Common myeloid progenitor, CD34-positive (primary cell): ENCODE data around the gene SCNN1G.

Experiments
- CTCF ChIA-PET: fragments of 350-600 bp; sonication (Branson Sonifier 250); formaldehyde crosslinking; loops from one replicate; lab custom pipeline; 2021; ENCODE audit warnings: antibody characterized with exemption; lab: Charles Lee
- POLR2A ChIA-PET: fragments of 350-600 bp; sonication (Branson Sonifier 250); formaldehyde crosslinking; loops from one replicate; lab custom pipeline; 2021; ENCODE audit warnings: antibody characterized with exemption; lab: Charles Lee
- DNase-seq, 3 donors: peaks; one replicate each; pipeline versions ENCODE4 v3.0.0 to v3.0.0-alpha.2; 2013
- H3K27ac ChIP-seq, 2 experiments: 1 replicate in 1 of 2; 2 replicates in 1 of 2; pipeline ENCODE4 v1.7.0; 2013; ENCODE audit warnings: inconsistent platforms in 2 of 2, low read length in 2 of 2, mild to moderate bottlenecking in 2 of 2, low read depth in 1 of 2, moderate library complexity in 1 of 2; ENCODE audit not compliant: severe bottlenecking in 2 of 2, insufficient read depth in 1 of 2, poor library complexity in 1 of 2
- H3K27me3 ChIP-seq, 5 experiments: replicated peaks in 2 of 5; 1 replicate in 3 of 5; 2 replicates in 2 of 5; pipeline versions ENCODE4 v1.6.1 to v1.7.0; 2013; ENCODE audit warnings: low read length in 4 of 5, mild to moderate bottlenecking in 2 of 5, moderate library complexity in 2 of 5, inconsistent platforms in 1 of 5; ENCODE audit not compliant: insufficient read depth in 5 of 5, control insufficient read depth in 4 of 5
- H3K36me3 ChIP-seq, 4 experiments: 1 replicate in 2 of 4; 2 replicates in 2 of 4; pipeline versions ENCODE4 v1.6.1 to v1.7.0; 2013; ENCODE audit warnings: low read length in 3 of 4, control low read depth in 1 of 4, mild to moderate bottlenecking in 1 of 4; ENCODE audit not compliant: control insufficient read depth in 4 of 4, insufficient read depth in 4 of 4
- H3K4me1 ChIP-seq, 4 experiments: 1 replicate in 3 of 4; 2 replicates in 1 of 4; pipeline versions ENCODE4 v1.6.1 to v1.7.1; 2013; ENCODE audit warnings: low read length in 3 of 4, mild to moderate bottlenecking in 3 of 4, control low read depth in 1 of 4, inconsistent platforms in 1 of 4, moderate library complexity in 1 of 4; ENCODE audit not compliant: control insufficient read depth in 4 of 4, insufficient read depth in 4 of 4; ENCODE audit errors: control extremely low read depth in 1 of 4
- H3K4me3 ChIP-seq, 7 experiments: 1 replicate in 4 of 7; 2 replicates in 3 of 7; pipeline versions ENCODE4 v1.5.1 to v1.7.0; 2013; ENCODE audit warnings: mild to moderate bottlenecking in 7 of 7, low read length in 6 of 7, moderate library complexity in 6 of 7, inconsistent platforms in 2 of 7, low read depth in 2 of 7, control low read depth in 1 of 7; ENCODE audit not compliant: insufficient read depth in 4 of 7, control insufficient read depth in 1 of 7; ENCODE audit errors: extremely low read depth in 1 of 7
- H3K9me3 ChIP-seq, 5 experiments: 1 replicate in 4 of 5; 2 replicates in 1 of 5; pipeline versions ENCODE4 v1.6.1 to v1.7.1; 2013; ENCODE audit warnings: low read length in 4 of 5, mild to moderate bottlenecking in 2 of 5, inconsistent platforms in 1 of 5, low read depth in 1 of 5, moderate library complexity in 1 of 5; ENCODE audit not compliant: control insufficient read depth in 4 of 5, insufficient read depth in 2 of 5; ENCODE audit errors: control extremely low read depth in 1 of 5
- WGBS: methylation state at CpG from one replicate; pipeline ENCODE4 v1.1.5; 2013; ENCODE audit not compliant: insufficient coverage; 5-methylcytosine and 5-hydroxymethylcytosine counted together

The SCNN1G gene

GRCh38 chr16:23152386-23153178, 30.0 kb upstream of the SCNN1G start:
- Histone ChIP-seq H3K4me1 (peaks cover 3 to 13% (median 11%) of the 10 kb centered on the region in 4 experiments), H3K36me3 (no peaks in the 10 kb centered on the region), H3K27ac (no peak overlapping the region), H3K9me3 (no peaks in the 10 kb centered on the region), H3K27me3 (peaks cover 0 to 8% (median 3%) of the 10 kb centered on the region in 5 experiments), H3K4me3 (no peak overlapping the region)
- no peak for DNase-seq
- CTCF ChIA-PET = interaction anchor here (0.5 to 1.1 kb wide), 2 partner anchors 29 to 70 kb away, joined by 3 to 4 read pairs; no protein-coding TSS in a partner anchor
- WGBS = 89% methylated on average over 9 of the region's 12 CpGs
- POLR2A ChIA-PET = no interaction called here

- Histone ChIP-seq H3K4me3 (no peak overlapping the region), H3K36me3 (no peaks in the 10 kb centered on the region), H3K27me3 (peaks cover 0 to 8% (median 2%) of the 10 kb centered on the region in 5 experiments), H3K27ac (no peak overlapping the region), H3K4me1 (no peaks in the 10 kb centered on the region), H3K9me3 (no peaks in the 10 kb centered on the region)
- ChIA-PET CTCF (no interaction called here), POLR2A (no interaction called here)
- DNase-seq = peak; percentile 6 to 28 (median 26)
- WGBS = 27% methylated on average over 6 of the region's 7 CpGs
Observed at GRCh38 chr16:23155445-23156049, 27.0 kb upstream of the SCNN1G start.

DNA sequence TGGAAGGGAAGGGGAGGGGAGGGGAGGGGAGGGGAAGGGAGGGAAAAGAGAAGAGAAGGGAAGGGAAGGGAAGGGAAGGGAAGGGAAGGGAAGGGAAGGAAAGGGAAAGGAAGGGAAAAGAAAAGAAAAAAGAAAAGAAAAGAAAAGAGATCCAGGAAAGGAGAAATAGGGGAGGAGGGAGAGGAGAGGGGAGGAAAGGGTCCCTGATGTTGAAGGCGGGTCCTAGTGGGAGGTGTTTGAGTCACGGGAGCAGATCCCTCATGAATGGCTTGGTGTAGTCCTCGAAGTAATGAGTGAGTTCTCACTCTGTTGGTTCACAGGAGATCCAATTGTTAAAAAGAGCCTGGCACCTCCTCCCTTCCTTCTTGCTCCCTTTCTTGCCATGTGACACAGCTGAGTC, 26.4 kb upstream of the SCNN1G start:
- CTCF ChIA-PET = interaction anchor here (1.3 to 1.8 kb wide), 2 partner anchors 12 to 27 kb away, joined by 4 to 5 read pairs; partner anchors contain the start of gene SCNN1G
- no peak for DNase-seq
- POLR2A ChIA-PET = no interaction called here
- no peaks in the 10 kb centered on the region for H3K36me3 ChIP-seq
- no peak overlapping the region for H3K27ac ChIP-seq
- no peak overlapping the region for H3K4me3 ChIP-seq
- WGBS = 82% methylated on average over 3 of the region's 3 CpGs
- no peaks in the 10 kb centered on the region for H3K9me3 ChIP-seq
- peaks cover 0 to 8% (median 2%) of the 10 kb centered on the region in 5 experiments for H3K27me3 ChIP-seq
- H3K4me1 ChIP-seq = no peaks in the 10 kb centered on the region

DNA sequence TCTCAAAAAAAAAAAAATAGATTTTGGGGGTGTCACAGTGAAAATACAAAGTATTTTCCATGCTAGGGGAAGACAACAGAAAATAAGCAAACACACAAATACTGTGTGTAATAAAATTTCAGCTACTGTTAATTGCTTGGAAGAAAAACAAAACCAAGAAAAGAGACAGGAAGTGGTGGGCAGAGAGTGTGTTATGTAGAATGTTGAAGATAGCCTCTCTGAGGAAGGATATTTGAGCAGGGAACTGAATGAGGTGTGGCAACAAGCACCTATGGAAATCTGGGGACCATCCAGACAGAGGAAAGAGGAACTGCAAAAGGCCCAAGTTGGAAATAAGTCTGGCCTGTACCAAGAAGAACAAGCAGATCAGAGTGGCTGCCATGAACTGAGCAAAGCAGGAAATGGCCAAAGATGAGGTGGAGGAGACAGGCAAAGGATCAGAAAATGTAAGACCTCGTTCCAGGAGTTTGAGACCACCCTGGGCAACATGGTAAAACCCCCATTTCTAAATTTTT, 25.5 kb upstream of the SCNN1G start:
- peak in 1 of 3 donors; percentile 12 for DNase-seq
- ChIA-PET POLR2A (no interaction called here), CTCF (interaction anchor here (1.0 to 1.8 kb wide), 3 partner anchors 13 to 74 kb away, joined by 3 to 5 read pairs (median 4); partner anchors contain the start of gene SCNN1G)
- WGBS = 67% methylated on average over 1 of the region's 1 CpG
- Histone ChIP-seq H3K9me3 (no peaks in the 10 kb centered on the region), H3K4me3 (no peak overlapping the region), H3K27me3 (peaks cover 0 to 8% (median 0%) of the 10 kb centered on the region in 5 experiments), H3K36me3 (no peaks in the 10 kb centered on the region), H3K27ac (no peak overlapping the region), H3K4me1 (no peaks in the 10 kb centered on the region)

- H3K36me3 ChIP-seq = no peaks in the 10 kb centered on the region
- no peak overlapping the region for H3K27ac ChIP-seq
- WGBS = 95% methylated on average over 6 of the region's 6 CpGs
- no peak overlapping the region for H3K4me3 ChIP-seq
- POLR2A ChIA-PET = no interaction called here
- CTCF ChIA-PET = no interaction called here
- H3K9me3 ChIP-seq = no peaks in the 10 kb centered on the region
- no peak for DNase-seq
- no peaks in the 10 kb centered on the region for H3K4me1 ChIP-seq
- H3K27me3 ChIP-seq = peaks cover 0 to 8% (median 0%) of the 10 kb centered on the region in 5 experiments
Observed at GRCh38 chr16:23158114-23158513, 24.4 kb upstream of the SCNN1G start.

GRCh38 chr16:23160082-23160481, 22.5 kb upstream of the SCNN1G start:
- Histone ChIP-seq H3K4me1 (no peaks in the 10 kb centered on the region), H3K9me3 (no peaks in the 10 kb centered on the region), H3K4me3 (no peak overlapping the region), H3K27ac (no peak overlapping the region), H3K27me3 (peaks cover 0 to 7% (median 0%) of the 10 kb centered on the region in 5 experiments), H3K36me3 (no peaks in the 10 kb centered on the region)
- no peak for DNase-seq
- POLR2A ChIA-PET = no interaction called here
- CTCF ChIA-PET = no interaction called here
- WGBS = 83% methylated on average over 4 of the region's 4 CpGs

DNA sequence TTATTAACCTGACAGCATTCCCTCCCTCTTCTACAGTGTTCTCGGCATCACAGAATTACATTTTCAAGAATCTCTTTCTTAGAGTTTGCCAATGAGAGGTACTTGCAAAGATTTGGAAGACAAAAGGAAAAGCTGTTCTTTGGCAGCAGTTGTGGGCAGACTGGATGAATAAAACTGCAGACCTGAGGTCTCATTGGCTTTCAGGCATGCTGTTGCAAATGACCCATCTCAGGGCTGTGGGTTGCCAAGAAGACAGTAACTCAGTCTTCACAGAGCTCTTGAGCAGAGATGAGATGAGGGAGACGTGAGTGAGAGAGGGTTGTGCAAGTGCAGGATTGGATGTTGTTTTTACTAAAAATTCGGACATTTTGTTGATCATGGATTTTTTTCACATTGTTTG, 22.0 kb upstream of the SCNN1G start:
- Histone ChIP-seq H3K27ac (no peak overlapping the region), H3K4me1 (no peaks in the 10 kb centered on the region), H3K36me3 (no peaks in the 10 kb centered on the region), H3K4me3 (no peak overlapping the region), H3K9me3 (no peaks in the 10 kb centered on the region), H3K27me3 (peaks cover 0 to 4% (median 0%) of the 10 kb centered on the region in 5 experiments)
- DNase-seq = no peak
- ChIA-PET CTCF (no interaction called here), POLR2A (no interaction called here)
- 88% methylated on average over 1 of the region's 3 CpGs for WGBS
